ENCODE results near the gene VSTM2B.

- TF ChIP-seq CTCF (optimal IDR thresholded peaks at IDR 0.05 in 1 of 3, IDR thresholded peaks at IDR 0.05 in 1 of 3, conservative IDR thresholded peaks at IDR 0.05 in 1 of 3; ENCODE audit: extremely low read depth in 1 of 3, insufficient read depth in 2 of 3, low read length in 3 of 3) (no peak), EZH2 (IDR thresholded peaks at IDR 0.05; ENCODE audit: low read length) (no peak)
These were observed 40.9 kb upstream of the VSTM2B start for GRCh38 chr19:29484876-29485275.
